Natural killer cell treated with Interleukin-12 subunit alpha and Interleukin-12 subunit beta and Interleukin-15 and Interleukin-18, amount 100 ng/mL, for 72 hours (primary cell): Measurements from ENCODE around the gene CRIM1. TPM values are rescaled to one million over a fixed set of nuclear protein-coding genes. Genes with fewer than 3 reads are reported as not detected.

Experiments used
- ATAC-seq, 2 donors: fragments of 150-1000 bp; cut with Tn5 transposase in 1 of 2; sonication (Bioruptor Pico), chemical (Tn5 transposase) in 1 of 2; 2 replicates each; pipeline ENCODE4 v1.10.0; 2021
- DNase-seq: peaks from one replicate; pipeline ENCODE4 v3.0.0; 2022; ENCODE audit warnings: low spot score
- H3K27ac Mint-ChIP-seq, 2 donors: 1 replicate in 1 of 2; 2 replicates in 1 of 2; pipeline ENCODE4 v1.8.0; 2022; ENCODE audit warnings: mixed read lengths in 2 of 2, mild to moderate bottlenecking in 1 of 2, moderate library complexity in 1 of 2
- H3K27me3 Mint-ChIP-seq, 2 donors: 1 replicate in 1 of 2; 2 replicates in 1 of 2; pipeline ENCODE4 v1.8.0; 2022; ENCODE audit warnings: mixed read lengths in 2 of 2
- H3K36me3 Mint-ChIP-seq: one replicate; pipeline ENCODE4 v1.8.0; 2022; ENCODE audit warnings: mixed read lengths
- H3K4me1 Mint-ChIP-seq, 2 donors: 1 replicate in 1 of 2; 2 replicates in 1 of 2; pipeline ENCODE4 v1.8.0; 2022; ENCODE audit warnings: low read depth in 2 of 2, mixed read lengths in 2 of 2, mild to moderate bottlenecking in 1 of 2
- H3K4me3 Mint-ChIP-seq: one replicate; pipeline ENCODE4 v1.8.0; 2022; ENCODE audit warnings: mixed read lengths
- H3K9me3 Mint-ChIP-seq: 2 replicates; pipeline ENCODE4 v1.8.0; 2022; ENCODE audit warnings: mixed read lengths
- total RNA-seq, 2 donors: library from RNA; stranded (reverse); gene quantifications; one replicate each; pipeline ENCODE4 v1.2.3, GENCODE V29; 2022

CRIM1 gene
- total RNA-seq, 2 donors from 2014 or later = 6.6 to 13.6 TPM

DNA sequence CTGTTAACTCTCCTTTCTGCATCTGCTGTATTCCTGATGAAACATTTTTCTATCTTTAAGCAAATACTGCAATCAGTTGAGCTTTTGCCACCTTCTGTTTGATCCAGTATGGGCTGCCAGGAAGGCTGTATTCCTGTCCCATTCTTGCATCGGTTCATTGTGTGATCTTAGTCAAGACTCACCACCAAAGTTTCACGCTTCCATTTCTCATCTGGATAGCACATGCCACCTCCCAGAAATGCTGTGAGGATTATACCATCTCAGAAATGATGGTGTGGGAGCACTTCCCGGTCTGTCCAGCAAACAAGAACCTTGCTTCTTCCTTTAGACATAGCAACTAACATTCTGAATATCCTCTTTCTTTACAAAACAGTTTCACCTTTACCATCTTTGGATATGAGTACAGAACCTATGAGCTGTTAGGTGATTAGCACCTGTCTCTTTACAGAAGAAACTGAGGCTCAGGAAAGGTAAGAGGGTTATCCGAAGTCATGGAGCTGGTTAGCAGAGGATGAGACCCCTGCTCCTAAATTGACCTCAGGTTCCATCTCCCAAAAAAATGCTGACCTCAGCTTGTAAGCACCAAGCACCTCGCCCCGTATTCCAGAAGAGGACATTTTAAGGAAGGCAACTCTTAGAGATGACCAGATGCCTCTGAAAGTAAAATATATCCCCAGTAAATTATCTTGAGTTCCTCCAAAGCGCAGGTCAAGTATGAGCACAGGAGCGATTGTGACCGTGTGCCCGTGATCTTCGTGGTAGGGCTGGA, 185.6 kb downstream of the CRIM1 start:
- no peak overlapping the region for H3K4me3 Mint-ChIP-seq
- no peak overlapping the region for H3K27ac Mint-ChIP-seq
- no peaks in the 10 kb centered on the region for H3K27me3 Mint-ChIP-seq
- ATAC-seq = no peak
- H3K36me3 Mint-ChIP-seq = no peaks in the 10 kb centered on the region
- DNase-seq = no peak
- H3K9me3 Mint-ChIP-seq = no peaks in the 10 kb centered on the region
- peaks cover 3 to 5% of the 10 kb centered on the region in 2 donors for H3K4me1 Mint-ChIP-seq

DNA sequence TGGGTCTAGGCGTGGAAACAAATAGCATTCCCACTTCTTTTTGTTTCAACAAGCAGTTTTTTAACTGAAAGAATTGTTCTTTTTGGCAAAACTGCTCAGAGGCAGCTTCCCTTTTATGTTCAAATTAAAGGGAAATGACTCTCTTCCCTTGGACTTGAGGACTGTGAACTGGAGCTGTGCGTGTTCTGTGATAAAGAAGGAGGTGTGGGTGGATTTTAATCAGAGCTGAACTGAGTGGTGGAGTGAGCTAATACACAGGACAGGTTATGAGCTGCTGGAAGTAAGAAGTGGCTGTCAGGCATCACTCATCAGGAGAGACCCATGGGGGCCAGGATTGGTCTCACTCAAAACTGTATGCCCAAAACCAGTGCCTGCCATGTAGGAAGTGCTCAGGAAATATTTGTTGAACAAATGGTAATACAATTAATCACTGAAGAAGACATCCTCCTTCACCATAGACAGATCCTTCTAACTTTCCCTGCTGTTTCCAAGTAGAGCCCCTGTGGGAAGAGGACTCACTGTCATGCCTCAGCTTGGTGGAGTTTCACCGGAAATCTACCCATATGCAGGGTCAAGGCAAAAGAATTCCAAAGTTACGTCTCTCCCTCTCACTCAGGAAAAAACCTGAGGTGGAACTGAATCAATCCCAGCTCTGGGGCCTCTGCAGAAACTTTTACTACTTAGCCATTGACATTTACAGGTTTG, 186.5 kb downstream of the CRIM1 start:
- H3K27ac Mint-ChIP-seq = no peak overlapping the region
- DNase-seq (no peak), ATAC-seq (no peak)
- no peaks in the 10 kb centered on the region for H3K36me3 Mint-ChIP-seq
- H3K4me3 Mint-ChIP-seq = no peak overlapping the region
- no peaks in the 10 kb centered on the region for H3K27me3 Mint-ChIP-seq
- H3K9me3 Mint-ChIP-seq = no peaks in the 10 kb centered on the region
- H3K4me1 Mint-ChIP-seq = peaks cover 0 to 3% of the 10 kb centered on the region in 2 donors

DNA sequence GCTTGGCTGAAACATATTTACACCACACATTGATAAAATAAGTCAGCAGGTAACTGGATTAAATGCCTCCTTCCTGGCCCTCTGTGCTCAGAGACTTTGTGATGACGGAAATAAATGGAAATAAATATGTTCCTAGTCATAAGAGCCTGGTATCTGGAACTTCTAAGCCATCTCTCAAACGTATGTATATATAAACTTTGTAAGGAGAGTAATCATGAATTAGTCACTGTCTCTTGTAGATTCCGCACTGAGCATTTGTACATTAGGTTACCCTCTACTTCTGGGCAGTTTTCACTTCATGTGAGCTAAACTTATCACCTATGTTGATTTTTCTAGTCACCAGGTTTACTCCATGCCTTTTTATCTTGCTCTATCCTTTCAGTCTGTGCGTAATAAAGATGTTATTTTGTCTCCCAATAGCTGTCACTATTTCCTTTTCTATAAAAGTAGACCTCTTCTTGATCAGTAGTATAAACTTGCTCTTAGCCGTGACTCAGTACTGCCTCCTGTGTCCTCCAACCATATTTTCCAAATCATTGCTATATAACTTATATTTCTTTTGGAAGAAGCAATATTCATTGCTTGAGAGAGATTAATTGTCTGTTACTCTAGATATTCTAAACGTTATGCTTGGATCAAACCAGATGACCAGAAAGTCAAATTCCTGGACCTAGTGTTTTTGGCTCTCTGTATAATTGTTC, 189.2 kb downstream of the CRIM1 start:
- Mint-ChIP-seq H3K27me3 (no peaks in the 10 kb centered on the region), H3K27ac (no peak overlapping the region), H3K36me3 (peaks cover 17% of the 10 kb centered on the region), H3K4me1 (peaks cover 6 to 18% of the 10 kb centered on the region in 2 donors), H3K4me3 (no peak overlapping the region), H3K9me3 (no peaks in the 10 kb centered on the region)
- ATAC-seq = no peak
- no peak for DNase-seq

DNA sequence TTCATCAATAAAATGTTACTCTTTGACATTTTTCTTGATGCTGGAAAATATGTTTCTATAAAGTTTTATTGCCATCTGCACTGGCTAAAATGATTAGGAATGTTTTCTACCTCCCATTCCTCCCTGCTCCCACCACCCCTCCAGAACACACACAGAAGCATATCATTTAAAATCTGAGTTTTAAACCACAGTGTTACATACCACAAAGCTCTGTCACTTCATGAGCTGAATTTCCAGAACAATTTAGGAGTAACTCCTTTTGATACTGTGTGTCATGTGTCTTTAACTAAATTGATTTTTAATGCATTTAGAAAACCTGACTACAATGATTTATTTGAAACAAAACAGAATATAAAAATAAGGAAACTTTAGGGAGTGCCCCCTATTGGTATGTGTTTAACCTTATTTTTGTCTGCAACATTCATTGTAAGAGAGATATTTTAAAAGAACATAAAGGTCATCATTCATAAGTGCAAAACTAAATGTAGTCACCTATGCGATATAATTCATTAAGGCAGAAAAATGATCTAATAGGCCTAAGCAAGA, 190.4 kb downstream of the CRIM1 start:
- Mint-ChIP-seq H3K27me3 (no peaks in the 10 kb centered on the region), H3K4me3 (no peak overlapping the region), H3K4me1 (peaks cover 6 to 21% of the 10 kb centered on the region in 2 donors), H3K9me3 (no peaks in the 10 kb centered on the region), H3K36me3 (peaks cover 17% of the 10 kb centered on the region), H3K27ac (no peak overlapping the region)
- DNase-seq (no peak), ATAC-seq (no peak)

DNA sequence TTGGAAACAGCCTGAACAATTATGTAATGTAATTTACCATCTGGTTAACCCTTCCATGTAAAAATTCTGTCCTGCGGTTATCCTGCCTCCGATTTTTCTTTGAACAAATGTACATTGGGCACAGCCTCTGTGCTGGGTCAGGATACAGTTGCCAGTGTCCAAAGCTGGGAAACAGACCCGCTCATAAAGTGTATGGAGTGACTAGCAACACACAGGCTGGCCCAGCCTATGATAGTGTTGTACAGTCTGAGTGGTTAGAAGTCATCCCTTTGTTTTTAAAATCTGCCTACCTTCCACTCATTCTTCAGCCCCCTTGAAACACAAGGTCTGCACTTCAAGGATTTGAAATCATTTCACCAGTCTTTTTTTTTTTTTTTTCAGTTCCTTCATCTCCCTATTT, 192.3 kb downstream of the CRIM1 start:
- no peak for ATAC-seq

DNA sequence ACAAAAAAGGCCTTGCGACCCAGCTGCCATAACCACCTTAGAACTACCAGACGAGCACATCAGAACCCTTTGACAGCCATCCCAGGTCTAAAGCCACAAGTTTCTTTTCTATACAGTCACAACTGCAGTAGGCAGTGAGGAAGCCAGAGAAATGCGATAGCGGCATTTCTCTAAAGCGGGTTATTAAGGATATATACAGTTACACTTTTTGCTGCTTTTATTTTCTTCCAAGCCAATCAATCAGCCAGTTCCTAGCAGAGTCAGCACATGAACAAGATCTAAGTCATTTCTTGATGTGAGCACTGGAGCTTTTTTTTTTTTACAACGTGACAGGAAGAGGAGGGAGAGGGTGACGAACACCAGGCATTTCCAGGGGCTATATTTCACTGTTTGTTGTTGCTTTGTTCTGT, 193.6 kb downstream of the CRIM1 start:
- Mint-ChIP-seq H3K36me3 (peaks cover 17% of the 10 kb centered on the region), H3K4me1 (peaks cover 6 to 21% of the 10 kb centered on the region in 2 donors), H3K9me3 (no peaks in the 10 kb centered on the region), H3K27ac (peak overlapping the region; percentile 76 to 83), H3K27me3 (no peaks in the 10 kb centered on the region), H3K4me3 (peak overlapping the region; percentile 75)
- no peak for DNase-seq
- peak in 1 of 2 donors; percentile 58 for ATAC-seq

More for the DNA sequence above, 192.3 kb downstream of the CRIM1 start:
- Mint-ChIP-seq H3K27ac (peak overlapping the region in 1 of 2 donors; percentile 13), H3K9me3 (no peaks in the 10 kb centered on the region), H3K36me3 (peaks cover 17% of the 10 kb centered on the region), H3K4me3 (no peak overlapping the region), H3K27me3 (no peaks in the 10 kb centered on the region), H3K4me1 (peaks cover 6 to 18% of the 10 kb centered on the region in 2 donors)
- DNase-seq = no peak

DNA sequence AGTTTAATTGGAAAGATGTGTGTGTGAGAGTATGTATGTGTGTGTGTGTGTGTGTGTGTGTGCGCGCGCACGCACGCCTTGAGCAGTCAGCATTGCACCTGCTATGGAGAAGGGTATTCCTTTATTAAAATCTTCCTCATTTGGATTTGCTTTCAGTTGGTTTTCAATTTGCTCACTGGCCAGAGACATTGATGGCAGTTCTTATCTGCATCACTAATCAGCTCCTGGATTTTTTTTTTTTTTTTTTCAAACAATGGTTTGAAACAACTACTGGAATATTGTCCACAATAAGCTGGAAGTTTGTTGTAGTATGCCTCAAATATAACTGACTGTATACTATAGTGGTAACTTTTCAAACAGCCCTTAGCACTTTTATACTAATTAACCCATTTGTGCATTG, 194.4 kb downstream of the CRIM1 start:
- ATAC-seq = no peak
- Mint-ChIP-seq H3K4me3 (no peak overlapping the region), H3K9me3 (no peaks in the 10 kb centered on the region)

DNA sequence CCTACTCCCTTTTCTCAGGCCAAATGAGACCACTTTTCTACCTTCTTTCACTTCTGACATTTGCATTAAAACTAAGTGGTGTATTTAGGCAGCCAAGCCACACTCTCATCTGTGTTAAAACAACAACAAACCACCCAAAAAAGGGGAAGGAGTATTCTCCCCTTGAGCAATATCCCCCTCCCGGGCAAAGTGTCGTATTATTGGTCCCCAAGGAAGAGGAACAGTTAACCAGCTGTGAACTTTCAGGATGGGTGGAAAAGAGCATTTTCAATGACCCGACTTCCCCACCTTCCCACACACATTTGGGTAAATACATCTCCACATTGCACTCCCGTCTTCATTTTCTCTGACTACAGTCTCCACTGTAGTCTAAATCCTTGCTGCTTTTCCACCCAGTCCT, 198.1 kb downstream of the CRIM1 start:
- Mint-ChIP-seq H3K27me3 (no peaks in the 10 kb centered on the region), H3K4me1 (peaks cover 6 to 15% of the 10 kb centered on the region in 2 donors), H3K27ac (no peak overlapping the region), H3K36me3 (peaks cover 12% of the 10 kb centered on the region), H3K9me3 (no peaks in the 10 kb centered on the region), H3K4me3 (no peak overlapping the region)
- ATAC-seq (no peak), DNase-seq (no peak)

More for the DNA sequence above, 194.4 kb downstream of the CRIM1 start:
- Mint-ChIP-seq H3K4me1 (peaks cover 6 to 21% of the 10 kb centered on the region in 2 donors), H3K27me3 (no peaks in the 10 kb centered on the region), H3K27ac (no peak overlapping the region), H3K36me3 (peaks cover 21% of the 10 kb centered on the region)
- no peak for DNase-seq

DNA sequence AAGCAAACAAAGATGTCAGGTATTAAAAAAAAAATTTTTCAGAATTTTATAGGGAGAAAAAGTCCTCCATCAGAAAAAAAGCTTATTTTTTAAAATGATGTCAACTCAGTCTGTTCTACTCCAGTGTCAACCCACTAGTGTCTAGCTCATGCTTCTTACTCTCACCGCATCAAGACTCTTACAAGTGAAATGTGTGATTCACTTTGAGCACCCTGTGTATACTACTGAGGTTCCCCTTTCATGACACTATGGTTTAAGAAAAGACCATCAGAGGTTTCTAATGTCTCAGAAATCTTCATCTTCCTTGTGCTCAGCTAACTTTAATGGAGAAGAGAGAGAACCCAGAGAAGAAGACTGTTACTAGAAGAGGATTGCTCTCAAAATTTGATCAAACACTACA, 199.0 kb downstream of the CRIM1 start:
- Mint-ChIP-seq H3K27me3 (no peaks in the 10 kb centered on the region), H3K4me1 (peaks cover under 1 to 7% of the 10 kb centered on the region in 2 donors), H3K36me3 (peaks cover 6% of the 10 kb centered on the region), H3K9me3 (no peaks in the 10 kb centered on the region), H3K27ac (no peak overlapping the region), H3K4me3 (no peak overlapping the region)
- DNase-seq (no peak), ATAC-seq (no peak)

DNA sequence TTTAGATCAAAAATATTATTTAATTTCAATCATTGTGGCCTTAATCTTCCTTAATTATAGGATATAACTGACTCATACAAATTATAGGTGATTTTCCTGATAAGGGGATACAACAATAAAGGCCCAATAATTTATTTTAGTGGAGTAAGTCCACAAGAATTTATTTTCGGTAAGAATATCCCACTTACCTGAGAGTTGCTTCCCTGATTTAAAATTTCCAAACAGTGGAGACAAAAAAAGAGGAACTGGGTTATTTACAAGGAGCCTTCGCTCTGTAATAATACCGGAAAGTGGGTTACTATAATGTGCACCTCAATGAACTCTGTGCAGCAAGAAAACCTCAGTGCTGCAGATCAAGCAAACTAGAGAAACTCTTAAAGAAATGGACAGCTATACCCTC, 200.2 kb downstream of the CRIM1 start:
- Mint-ChIP-seq H3K9me3 (no peaks in the 10 kb centered on the region), H3K27ac (no peak overlapping the region), H3K4me3 (no peak overlapping the region), H3K27me3 (no peaks in the 10 kb centered on the region), H3K4me1 (peaks cover 0 to 3% of the 10 kb centered on the region in 2 donors), H3K36me3 (peaks cover 6% of the 10 kb centered on the region)
- DNase-seq (no peak), ATAC-seq (no peak)

DNA sequence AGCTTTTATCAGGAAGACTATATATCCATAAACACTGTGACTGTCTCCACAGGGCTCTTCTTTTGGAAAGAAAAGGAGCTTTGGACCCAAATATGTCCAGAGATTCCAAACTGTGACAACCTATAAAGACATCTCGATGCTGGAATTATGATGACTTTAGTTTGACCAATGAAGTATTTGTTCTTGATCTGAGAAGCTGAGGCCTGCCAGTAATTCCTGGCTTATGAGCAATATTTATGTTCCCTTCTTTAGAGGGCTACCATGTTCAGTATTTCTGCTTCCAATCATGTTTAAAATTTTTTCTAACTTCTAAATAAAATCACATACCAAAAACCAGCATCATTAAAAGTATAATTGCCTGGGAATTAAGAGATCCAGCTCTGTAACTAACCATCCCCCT, 201.3 kb downstream of the CRIM1 start:
- Mint-ChIP-seq H3K27ac (no peak overlapping the region), H3K4me1 (peaks cover 0 to 6% of the 10 kb centered on the region in 2 donors), H3K4me3 (no peak overlapping the region), H3K27me3 (no peaks in the 10 kb centered on the region), H3K9me3 (no peaks in the 10 kb centered on the region), H3K36me3 (peaks cover 6% of the 10 kb centered on the region)
- no peak for ATAC-seq
- no peak for DNase-seq

DNA sequence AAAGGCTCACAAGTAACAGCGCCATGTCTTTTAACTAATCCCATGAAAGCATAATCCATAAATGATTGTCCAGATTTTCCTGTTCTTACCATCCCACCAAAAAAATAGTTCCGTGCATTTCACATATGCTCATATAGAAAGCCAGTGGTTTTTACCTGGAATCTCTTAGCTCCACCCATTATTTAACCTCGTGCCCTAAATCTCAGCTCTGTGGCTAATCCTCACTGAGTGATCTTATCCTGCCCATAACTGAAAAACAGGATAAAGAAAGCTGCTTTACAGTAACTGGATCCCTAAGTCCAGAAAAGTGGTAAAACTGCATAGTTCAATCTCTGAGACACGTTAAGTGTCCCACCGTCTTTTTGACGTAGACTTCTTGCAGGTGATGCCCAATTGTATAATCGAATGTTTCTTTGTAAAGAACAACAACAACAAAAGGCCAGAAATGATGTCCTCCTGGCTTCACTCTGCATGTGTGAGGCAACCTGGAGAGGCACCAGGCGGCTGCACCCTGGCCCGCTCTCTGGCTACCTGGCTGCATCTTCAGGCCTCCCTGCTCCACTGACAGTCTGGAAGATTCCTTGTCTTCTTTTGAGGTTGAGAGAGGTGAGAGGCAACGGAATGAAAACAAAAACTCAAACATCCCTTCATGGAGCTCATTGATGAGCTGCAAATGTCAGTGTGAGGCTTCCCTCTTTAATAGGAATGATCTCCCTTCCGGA, 203.8 kb downstream of the CRIM1 start:
- ATAC-seq (no peak), DNase-seq (no peak)
- Mint-ChIP-seq H3K4me3 (no peak overlapping the region), H3K4me1 (peaks cover 14% of the 10 kb centered on the region in 2 donors), H3K9me3 (no peaks in the 10 kb centered on the region), H3K36me3 (peaks cover 6% of the 10 kb centered on the region), H3K27ac (no peak overlapping the region), H3K27me3 (no peaks in the 10 kb centered on the region)

DNA sequence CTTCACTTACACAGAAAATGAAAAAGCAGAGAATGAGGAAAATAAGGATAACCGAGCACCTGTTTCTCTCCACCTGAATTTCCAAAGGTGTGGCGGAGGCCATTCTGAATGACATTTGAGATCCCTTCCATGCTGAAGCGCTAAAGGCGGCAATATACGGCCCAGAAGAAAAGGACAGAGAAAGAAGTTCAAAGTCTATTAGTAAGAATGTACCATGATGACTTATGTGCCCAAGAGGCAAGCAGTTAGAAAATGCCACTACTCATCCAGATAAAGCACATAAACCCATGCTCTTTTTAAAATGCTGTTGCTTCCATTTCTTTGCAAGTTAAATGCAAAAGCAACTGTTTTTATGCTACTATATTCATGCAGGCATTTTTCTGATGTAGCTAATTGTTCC, 205.1 kb downstream of the CRIM1 start:
- Mint-ChIP-seq H3K4me3 (no peak overlapping the region), H3K9me3 (no peaks in the 10 kb centered on the region), H3K27me3 (no peaks in the 10 kb centered on the region), H3K36me3 (peaks cover 6% of the 10 kb centered on the region), H3K4me1 (peaks cover 14 to 21% of the 10 kb centered on the region in 2 donors), H3K27ac (no peak overlapping the region)
- ATAC-seq (no peak), DNase-seq (no peak)
